ENCODE measurements around the gene PTDSS2.

Gene PTDSS2

DNA sequence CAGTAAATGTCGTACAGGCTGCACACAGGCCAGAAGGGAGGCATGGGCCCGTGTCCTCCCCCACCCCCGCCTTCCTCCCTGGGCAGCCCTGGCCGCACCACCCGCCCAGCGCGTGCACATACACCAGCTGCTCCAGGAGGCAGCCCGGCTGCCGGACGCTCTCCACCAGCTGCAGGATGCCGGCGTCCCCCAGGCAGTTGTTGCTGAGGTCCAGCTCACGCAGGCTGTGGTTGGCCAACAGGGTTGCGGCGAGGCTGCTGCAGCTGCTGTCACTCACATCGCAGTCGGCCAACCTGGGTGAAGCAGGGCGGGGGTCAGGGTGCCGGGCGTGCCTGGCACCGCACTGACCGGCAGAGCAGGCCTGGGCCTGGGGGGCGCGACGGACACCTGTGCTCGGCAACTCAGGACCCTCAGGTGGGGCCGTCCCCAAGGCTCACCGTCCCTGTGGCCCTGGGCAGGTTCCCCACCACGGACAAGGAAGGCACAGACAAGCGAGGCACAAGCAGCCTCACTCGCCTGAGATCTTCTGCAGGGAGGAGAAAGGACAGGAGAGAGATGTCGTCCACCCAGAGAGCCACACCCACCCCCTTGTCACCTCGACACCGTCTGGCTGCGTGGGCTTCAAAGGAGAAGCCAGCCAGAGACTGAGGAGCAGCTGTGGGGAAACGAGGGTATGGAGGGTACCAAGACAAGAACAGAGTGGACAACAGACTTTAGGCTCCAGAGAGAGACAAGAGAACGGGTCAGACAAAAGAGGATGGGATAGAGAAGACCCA, 44.9 kb downstream of the PTDSS2 start:
- DNase-seq, result no peak

DNA sequence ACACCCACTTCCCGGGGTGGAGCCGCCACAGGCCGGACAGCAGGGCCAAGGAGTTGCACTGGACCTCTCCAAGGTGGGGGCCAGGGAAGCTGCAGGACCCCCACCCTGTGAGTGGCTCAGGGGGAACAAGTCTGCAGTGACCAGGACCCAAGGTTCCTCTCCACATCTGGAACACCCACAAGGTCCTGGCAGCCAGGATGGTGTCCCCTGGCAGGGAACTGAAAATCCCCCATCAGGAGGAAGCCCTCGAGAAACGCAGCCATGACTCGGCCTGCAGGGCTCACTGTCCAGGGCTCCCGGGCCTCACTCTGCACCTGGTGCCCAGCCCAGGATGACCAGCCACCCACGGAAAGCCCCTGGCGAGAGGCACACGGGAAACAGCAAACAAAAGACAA, 45.5 kb downstream of the PTDSS2 start:
- no peak for DNase-seq

DNA sequence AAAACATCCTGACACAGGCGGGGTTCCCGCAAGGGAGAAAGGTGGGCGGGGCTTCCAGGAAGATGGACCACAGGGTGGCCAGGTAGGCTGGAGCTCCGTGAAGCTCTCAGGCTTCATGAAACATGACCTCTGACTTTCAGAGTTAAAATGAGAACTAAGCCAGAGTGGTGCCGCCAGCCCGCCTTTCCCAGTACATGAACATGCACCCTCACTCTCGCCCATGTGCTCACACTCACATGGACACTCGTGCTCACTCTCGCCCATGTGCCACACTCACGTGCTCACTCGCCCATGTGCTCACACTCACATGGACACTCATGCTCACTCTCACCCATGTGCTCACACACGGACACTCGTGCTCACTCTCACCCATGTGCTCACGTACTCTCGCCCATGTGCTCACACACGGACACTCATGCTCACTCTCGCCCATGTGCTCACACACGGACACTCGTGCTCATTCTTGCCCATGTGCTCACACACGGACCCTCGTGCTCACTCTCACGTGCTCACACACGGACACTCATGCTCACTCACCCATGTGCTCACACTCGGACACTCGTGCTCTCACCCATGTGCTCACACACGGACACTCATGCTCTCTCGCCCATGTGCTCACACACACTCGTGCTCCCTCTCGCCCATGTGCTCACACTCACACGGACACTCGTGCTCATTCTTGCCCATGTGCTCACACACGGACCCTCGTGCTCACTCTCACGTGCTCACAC, 46.9 kb downstream of the PTDSS2 start:
- no peak for DNase-seq

DNA sequence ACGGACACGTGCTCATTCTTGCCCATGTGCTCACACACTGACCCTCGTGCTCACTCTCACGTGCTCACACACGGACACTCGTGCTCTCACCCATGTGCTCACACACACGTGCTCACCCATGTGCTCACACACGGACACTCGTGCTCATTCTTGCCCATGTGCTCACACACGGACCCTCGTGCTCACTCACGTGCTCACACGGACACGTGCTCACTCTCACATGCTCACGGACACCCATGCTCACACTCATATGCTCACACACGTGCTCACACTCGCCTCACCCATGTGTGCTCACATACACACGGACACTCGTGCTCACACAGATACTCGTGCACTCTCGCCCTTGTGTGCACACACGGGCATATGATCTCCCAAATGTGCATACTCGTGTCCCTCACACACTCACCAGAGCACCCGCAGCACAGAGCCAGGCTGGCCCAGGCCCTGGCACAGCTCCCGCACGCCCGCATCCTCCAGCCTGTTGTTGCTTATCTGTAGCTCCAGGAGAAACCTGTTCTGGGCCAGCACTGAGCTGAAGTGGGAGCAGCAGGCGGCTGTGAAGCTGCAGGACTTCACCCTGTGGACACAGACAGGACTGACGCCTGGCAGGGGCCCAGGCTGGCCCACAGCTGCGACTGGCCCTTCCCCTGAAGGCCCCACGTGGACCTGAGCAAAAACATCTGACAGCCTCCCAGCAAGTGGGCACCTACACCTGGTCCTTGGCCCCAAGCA, 47.7 kb downstream of the PTDSS2 start:
- no peak for DNase-seq

DNA sequence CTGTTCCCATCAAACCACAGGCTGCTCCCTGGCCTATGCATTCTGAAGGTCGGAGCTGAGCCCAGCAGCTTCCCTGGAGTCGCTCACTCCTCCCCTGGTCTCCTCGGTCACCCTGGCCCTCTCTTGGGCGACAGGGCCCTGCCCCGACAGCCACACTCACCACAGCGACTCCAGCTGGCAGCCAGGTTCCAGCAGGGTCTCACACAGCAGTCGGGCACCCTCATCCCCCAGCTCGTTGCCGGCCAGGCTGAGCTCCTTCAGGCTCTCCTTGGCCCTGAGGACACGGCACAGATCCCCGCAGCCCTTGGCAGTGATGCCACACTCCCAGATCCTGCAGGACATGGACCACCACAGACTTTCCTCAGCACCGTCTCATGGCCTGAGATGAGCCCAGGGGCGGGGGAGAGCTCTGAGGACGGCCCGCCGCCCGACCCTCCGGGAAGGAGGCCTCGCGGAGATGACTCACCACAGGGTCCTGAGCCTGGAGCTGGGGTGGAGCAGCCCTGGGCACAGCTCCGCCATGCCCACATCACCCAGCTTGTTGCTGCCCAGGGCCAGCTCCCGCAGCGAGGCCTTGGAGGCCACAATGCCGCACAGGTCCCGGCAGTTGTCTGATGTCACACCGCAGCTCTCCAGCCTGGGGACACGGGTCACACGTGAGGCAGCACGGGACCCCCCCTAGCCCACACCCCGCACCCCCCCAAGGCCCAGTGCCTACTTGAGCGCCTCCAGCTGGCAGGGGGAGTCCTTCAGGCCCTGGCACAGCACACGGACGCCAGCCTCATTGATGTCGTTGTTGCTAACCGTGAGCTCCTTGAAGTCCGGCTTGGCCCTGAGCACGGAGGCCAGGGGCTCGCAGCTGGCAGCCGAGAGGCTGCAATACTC, 48.5 kb downstream of the PTDSS2 start:
- no peak for DNase-seq

DNA sequence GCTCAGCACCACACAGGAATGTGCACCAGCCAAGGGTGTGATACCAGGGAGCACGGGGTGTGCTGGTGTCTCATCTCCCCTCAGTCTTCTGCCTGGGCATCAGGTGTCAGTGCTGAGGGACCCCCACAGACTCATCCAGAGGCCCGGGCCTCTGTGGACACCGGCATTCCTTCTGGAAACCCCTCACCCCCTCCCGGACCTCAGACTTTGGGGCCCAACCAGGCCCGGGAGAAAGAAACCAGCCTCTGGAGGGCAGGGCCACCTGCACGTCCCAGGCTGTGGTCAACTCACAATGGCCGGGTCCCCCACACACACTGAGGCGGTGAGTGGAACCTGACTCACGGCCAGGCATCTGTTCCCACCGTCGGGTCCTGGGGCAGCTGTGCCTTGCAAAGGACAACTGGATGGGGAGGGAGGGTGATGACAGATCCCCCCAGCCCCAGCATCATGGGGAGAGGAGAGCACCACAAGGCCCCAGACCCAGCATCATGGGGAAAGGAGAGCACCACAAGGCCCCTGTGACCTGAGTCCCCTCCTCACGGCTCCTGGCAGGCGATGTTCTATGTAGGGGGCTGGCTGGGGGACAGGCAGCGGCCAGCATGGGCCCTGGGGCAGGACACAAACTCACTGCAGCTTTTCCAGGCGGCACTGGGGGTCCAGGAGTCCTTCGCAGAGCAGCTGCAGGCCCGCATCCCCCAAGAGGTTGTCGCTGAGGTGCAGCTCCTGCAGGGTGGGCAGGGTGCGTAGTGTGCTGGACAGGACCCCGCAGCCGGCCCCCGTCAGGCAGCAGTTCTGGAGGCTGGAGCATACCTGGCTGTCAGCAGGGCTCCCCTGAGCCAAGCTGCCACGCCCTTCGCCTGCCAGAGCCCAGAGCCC, 49.4 kb downstream of the PTDSS2 start:
- DNase-seq, result no peak

DNA sequence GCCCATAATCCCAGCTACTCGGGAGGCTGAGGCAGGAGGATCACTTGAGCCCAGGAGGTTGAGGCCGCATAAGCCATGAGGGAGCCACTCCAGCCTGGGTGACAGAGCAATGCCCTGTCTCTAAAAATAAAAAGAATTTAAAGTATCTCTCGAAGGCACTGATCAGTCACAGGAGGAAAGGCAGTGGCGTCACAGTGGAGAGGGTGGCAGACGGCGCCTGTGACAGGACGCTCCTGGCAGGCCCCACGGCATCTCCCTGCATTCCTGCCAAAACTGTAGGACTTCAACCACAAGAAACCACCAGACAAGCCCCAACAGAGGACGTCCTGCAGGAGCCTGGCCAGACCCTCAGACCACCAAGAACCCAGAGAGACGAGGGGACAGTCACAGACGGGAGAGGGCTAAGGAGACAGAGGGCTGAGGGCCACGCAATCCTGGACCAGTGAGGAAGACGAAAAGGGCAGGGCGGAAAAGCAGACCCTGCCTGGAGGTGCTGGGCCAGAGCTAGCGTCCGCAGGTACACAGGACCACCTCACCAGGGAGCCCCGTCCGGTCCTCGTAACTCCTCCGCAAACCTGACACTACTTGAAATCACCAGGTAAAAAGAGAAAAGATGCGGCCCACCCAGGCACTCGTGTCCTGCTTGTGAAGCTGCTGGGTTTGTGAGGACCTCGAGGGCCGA, 51.1 kb downstream of the PTDSS2 start:
- DNase-seq, result no peak

DNA sequence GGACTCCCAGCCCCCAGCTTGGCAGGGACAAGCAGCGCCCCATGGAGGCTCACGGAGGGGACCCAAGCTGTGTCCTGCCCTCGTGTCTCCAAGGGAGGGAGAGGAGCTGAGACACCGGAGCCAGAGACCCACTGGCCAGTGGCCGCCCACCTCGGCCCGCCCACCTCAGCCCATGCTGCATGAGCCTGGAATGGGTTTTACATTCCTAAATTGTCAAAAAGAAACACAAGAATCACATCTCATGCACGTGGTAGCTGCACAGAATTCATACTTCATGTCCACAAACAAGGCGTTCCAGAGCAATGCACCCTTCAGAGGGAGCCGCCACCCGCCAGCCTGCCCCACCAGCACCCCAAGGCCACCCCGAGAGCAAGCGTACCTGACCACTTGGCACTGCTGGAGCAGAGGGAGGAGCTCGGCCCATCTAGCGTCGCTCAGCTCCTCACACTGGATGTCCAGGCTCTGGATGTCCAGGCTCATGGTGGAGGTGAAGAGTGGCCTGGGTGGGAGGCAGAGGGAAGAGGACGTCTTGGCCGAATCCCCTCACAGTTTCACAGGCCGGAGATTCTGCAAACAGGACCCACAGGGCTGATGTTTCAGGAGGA, 51.7 kb downstream of the PTDSS2 start:
- DNase-seq, result no peak

DNA sequence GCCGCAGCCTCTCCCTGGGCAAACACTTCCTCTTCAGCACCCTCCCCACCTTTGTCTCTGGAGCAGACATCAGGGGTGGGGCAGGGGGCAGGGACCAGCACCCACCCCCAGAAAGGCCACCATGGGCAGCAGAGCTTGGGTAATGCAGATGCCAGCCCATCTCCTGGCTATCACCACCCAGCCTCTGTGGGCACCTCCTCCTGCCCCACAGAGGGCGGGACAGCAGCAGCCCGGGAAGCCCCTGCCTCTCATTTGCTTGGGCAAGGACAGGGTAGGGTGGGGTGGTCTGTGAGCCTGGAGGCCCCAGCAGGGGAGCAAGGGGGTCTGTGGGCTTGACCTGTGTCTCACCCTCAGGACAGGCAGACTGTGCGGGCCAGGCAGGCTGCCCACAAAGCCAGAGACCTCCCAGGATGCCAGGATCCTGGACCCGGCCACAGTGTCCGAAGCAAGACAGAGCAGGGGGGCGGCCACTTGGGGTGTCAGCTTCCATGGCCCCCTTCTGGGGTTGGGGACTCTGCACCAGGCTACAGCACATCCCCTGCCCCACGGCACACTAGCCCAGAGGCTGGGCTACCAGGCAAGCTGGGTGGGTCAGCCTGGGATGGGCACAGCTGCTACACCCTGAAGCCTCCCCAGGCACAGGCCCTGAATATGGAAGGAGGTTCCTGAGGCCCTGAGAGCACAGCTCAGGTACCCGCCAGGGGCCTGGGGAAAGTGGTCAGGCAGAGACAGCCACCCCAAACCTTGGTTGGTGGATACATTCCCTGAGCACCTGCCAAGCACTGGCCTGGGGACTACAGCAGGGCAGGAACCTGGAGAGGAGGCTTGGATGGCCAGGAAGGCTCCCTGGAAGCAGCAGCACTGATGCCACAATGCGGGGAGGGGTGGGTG, 52.5 kb downstream of the PTDSS2 start:
- no peak for DNase-seq

DNA sequence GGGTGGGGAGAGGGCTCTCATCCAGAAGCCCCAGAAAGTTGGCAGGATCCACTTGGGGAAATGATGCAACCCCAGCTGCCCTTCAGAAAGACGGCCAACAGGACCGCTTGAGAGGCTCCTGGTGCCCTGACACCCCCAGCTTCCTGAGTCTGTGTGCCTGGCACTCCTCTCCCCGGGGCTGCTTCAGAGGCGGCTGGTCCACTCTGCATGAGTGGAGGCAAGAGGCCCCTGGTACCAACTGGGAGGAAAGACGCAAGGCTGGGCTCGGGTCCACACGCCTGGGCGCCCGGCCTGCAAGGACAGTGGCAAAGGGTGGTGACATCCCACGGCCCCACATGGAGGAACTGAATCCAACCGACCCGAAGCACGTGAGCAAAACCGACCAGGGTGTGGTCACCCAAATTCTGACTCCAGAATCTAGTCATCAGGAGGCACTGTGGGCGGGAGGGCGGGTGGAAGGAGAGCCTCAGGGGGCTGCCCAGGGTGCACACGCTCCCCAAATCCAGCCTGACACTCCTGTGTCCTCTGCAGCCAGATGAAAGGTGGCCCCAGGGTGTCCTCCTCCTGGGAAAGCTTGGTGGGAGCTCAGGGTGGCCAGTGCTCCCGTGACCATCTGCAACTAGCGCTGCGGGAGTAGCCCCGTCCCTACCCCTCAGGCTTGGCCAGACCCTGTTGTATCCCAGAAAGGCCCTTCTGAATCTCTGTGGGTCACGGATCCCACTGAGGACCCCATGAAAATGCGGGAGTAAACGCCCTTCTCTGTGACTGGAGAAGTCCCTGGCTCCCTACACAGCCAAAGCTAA, 53.3 kb downstream of the PTDSS2 start:
- DNase-seq, result no peak

DNA sequence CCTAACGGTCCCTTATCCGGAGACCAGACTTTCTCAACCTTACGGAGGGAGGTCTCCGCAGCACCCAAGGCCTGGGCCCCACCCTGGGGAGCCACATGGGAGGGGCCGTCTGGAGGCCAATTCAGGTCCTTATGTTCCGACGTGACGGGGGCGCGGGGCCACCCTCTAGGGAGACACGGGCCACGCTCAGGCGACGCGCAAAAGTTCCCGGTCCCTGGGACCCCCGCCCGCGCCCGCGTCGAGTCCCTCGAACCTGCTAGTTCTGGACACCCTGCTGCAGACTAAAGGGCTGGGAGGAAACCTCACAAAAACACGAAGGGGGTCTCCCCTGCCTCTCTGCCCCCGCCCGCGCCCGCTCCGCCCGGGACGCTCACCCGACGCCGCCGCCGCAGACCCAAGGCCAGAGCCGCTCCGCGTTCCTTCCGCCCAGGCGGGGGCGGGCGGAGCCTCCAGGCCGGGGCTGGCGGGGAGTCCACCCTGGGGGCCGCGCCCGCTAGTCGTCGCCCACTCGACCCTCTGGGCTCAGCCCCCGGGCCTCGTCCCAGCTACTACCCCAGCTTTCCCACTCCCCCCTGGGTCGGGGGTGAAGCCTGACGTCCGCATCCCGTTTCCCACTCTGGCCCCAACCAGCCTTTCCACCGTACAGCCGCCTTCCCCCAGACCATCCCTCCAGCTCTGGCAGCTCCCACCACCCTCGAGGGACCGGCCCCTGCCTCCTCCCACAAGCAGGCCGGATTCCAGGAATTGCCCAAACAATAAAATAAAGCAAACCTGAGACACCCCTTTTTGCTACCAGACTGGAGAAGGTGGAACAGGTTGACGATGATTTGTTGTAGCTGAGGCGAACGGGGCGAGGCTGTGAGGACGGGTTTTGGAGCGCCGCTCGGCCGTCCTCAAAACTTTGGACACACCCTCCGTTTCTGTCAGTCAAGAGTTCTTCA, 54.2 kb downstream of the PTDSS2 start:
- DNase-seq, result no peak

DNA sequence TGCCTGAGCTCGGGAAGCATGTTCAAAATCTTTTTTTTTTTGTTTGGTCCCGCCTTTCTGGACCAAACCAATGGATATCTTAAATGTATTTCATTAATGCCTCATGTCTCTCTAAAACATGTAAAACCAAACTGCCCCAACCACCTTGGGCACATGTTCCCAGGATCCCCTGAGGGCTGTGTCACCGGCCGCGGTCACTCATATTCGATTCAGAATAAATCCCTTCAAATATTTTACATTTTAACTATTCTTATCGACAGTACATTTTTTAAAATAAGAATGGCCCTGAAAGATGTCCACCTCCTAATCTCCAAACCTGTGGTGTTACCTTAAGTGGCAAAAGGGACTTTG, 54.9 kb downstream of the PTDSS2 start:
- no peak for DNase-seq

DNA sequence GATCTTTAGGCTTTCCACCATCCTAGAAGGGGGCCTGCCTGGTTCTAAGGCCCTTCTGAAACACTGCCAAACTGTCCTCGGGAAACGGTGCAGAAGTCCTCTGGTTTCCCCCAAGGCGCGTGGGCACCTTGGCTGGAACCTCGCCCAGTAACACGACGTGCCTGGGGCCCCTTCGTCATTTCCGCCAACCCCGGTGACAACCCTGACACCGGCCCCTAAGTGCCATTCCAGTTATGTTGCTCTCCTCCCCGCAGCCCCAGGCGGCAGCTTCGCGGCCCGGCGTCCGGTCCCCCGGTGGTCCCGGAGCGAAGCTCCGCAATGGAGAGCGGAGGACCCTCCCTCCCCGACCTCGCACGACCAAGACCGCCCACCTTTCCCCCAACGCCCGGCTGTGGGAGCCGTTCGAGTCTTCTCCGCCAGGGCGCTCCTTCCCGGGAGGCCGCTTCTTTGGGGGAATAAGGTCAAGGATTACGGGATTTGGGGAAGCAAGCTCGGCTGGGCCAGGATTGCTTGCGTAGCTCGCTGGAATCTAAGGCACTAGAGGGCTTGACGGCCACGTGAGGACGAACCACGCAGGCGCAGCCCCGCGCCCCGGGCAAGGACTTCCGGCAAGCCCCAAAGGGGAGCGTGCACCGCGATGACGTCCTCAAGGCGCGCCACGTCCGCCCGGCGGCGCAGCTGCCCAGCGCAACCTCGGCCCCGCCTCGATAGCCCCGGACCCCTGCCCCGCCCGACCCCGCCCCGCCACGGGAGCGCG, 56.3 kb downstream of the PTDSS2 start:
- peak; percentile 92 for DNase-seq

DNA sequence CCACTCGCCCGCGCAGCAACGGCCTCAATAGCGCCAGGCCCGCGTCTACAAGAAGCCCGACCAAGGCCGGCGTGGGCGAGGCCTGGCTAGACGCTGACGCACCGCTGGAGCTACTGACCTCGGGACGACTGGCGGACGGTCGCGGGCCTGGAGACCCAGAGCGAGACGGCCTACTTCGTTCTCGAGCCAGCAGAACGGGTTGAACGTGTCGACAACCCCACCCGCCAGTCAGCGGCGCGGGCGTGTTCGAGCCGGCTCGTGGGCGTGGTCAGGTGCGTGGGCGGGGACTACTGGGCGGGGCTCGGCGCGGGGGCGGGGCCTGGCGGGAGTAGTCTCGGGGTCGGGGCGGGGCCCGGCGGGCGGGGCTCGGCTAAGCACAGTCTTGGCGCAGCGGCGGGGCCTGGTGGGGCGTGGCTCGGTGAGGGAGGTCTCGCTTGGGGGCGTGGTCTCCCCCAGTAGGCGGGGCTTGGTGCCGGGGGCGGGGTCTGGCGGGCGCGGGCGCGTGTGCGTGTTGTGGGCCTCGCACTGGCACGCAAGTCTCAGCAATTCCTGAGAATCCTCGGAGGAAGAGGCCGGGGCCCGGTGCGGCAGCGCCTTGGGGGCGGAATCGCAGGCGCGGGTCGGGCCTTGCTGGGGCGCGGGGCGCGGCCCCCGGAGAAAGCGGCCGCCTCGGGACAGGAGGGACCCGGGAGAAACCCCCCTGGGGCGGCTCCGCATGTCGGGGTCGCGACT, 57.1 kb downstream of the PTDSS2 start, which contains the start of gene RNH1:
TSS of gene RNH1 (minus strand) at position 248 of the 732 bp plus-strand sequence. CDS start 5,080 bp downstream, outside the sequence.
- DNase-seq, result peak; percentile 88

DNA sequence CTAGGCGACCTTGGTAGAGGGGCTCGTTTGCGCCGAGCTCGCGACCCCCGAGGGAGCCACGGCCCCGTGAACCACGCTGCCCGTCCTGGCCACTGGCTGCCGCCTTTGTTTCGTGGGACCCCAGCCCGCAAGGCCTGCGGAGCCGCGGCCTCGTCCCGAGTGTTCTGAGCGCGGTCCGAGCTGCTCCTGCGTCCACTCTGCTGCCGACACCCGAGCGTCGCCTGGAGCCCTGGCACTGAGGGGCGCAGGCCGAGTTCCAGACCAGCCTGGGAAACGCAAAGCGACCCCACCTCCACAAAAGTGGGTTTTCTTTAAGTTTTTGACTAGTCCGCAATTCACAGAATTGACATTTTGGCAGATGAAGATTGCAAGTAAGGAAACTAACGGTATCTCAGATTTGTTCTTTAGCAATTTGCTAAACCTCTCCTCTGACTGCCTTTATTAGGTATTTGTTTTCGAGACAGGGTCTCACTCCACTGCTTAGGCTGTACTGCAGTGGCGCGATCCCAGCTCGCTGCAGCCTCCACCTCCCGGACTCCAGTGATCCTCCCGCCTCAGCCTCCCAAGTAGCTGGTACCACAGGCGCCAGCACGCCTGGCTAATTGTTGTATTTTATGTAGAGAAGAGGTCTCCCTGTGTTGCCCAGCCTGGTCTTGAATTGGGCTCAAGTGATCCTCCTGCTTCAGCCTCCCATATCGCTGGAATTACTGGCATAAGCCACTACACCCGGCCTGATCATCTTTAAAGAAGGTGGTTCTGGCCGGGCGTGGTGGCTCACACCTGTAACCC, 57.8 kb downstream of the PTDSS2 start:
- no peak for DNase-seq

Measured in NCI-H1105 treated with DMSO at 0.1 percent for 48 hours (cell line).